Keratinocyte (primary cell): ENCODE data around the gene ERC1.

Source experiments
- EZH2 ChIP-seq: IDR thresholded peaks from one replicate; pipeline ENCODE4 v1.6.1; 2012; ENCODE audit warnings: inconsistent platforms, mild to moderate bottlenecking, low read length, moderate library complexity
- TF ChIP-seq, protein P1 (sequence below), 3 experiments: IDR thresholded peaks in 1 of 3; conservative IDR thresholded peaks in 1 of 3; optimal IDR thresholded peaks in 1 of 3; 2 replicates in 2 of 3; 3 replicates in 1 of 3; pipeline versions ENCODE3 to v1.5.1; 2011; ENCODE audit warnings: low read length in 3 of 3, mild to moderate bottlenecking in 3 of 3, moderate library complexity in 2 of 3, control low read depth in 1 of 3, inconsistent platforms in 1 of 3; ENCODE audit not compliant: insufficient read depth in 2 of 3; ENCODE audit errors: extremely low read depth in 1 of 3

GRCh38 chr12:1382826-1383225 is 391.8 kb downstream of the ERC1 start:
- TF ChIP-seq, protein P1, sequence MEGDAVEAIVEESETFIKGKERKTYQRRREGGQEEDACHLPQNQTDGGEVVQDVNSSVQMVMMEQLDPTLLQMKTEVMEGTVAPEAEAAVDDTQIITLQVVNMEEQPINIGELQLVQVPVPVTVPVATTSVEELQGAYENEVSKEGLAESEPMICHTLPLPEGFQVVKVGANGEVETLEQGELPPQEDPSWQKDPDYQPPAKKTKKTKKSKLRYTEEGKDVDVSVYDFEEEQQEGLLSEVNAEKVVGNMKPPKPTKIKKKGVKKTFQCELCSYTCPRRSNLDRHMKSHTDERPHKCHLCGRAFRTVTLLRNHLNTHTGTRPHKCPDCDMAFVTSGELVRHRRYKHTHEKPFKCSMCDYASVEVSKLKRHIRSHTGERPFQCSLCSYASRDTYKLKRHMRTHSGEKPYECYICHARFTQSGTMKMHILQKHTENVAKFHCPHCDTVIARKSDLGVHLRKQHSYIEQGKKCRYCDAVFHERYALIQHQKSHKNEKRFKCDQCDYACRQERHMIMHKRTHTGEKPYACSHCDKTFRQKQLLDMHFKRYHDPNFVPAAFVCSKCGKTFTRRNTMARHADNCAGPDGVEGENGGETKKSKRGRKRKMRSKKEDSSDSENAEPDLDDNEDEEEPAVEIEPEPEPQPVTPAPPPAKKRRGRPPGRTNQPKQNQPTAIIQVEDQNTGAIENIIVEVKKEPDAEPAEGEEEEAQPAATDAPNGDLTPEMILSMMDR (optimal IDR thresholded peaks at IDR 0.05 in 1 of 3, IDR thresholded peaks at IDR 0.05 in 1 of 3, conservative IDR thresholded peaks at IDR 0.05 in 1 of 3; ENCODE audit: extremely low read depth in 1 of 3, insufficient read depth in 2 of 3, low read length in 3 of 3) = no peak
- TF ChIP-seq EZH2 = no peak
